Suppressor macrophage treated with lipopolysaccharide for 4 hours (primary cell): Measurements from ENCODE around the gene VHLL.
"Not testable (repeated sequence)": the region's sequence is repeated elsewhere in the genome, so short reads cannot be mapped to it uniquely, and the experiment has no call there.

Experiments used
- DNase-seq: peaks from one replicate; pipeline ENCODE4 v3.0.0-alpha.2; 2020

The VHLL gene

GRCh38 chr1:156298852-156299357 lies at the start of gene VHLL:
TSS of gene VHLL (minus strand) at chr1:156299307. CDS start at chr1:156299189, 118 bp downstream.
- DNase-seq = no peak

- no peak for DNase-seq
These were observed 48.2 kb upstream of the VHLL start for GRCh38 chr1:156347331-156347730.

GRCh38 chr1:156346636-156347035 lies 47.5 kb upstream of the VHLL start:
- DNase-seq = no peak

- DNase-seq = not testable (repeated sequence)
These were observed 46.9 kb upstream of the VHLL start for GRCh38 chr1:156346035-156346434.

- no peak for DNase-seq
These were observed 45.3 kb upstream of the VHLL start for GRCh38 chr1:156344409-156344808.

GRCh38 chr1:156342166-156342955 lies 43.3 kb upstream of the VHLL start:
- DNase-seq = peak; percentile 55

GRCh38 chr1:156338180-156338976 lies 39.3 kb upstream of the VHLL start, which contains the start of the genes CCT3 and TSACC:
TSS of gene CCT3 (minus strand) at chr1:156338292. CDS start at chr1:156338184, 108 bp downstream.
TSS of gene TSACC (plus strand) at chr1:156338526. CDS start at chr1:156339758, 1,232 bp downstream.
- peak; percentile 100 for DNase-seq

GRCh38 chr1:156337888-156338179 lies 38.7 kb upstream of the VHLL start:
- DNase-seq = no peak

GRCh38 chr1:156337052-156337887 lies 38.2 kb upstream of the VHLL start:
- DNase-seq = no peak

- peak; percentile 6 for DNase-seq
These were observed 37.1 kb upstream of the VHLL start for GRCh38 chr1:156336242-156336641.

- not testable (repeated sequence) for DNase-seq
These were observed 24.1 kb upstream of the VHLL start for GRCh38 chr1:156323179-156323578.

GRCh38 chr1:156320560-156320959 lies 21.5 kb upstream of the VHLL start:
- DNase-seq = no peak

GRCh38 chr1:156319664-156320063 lies 20.6 kb upstream of the VHLL start:
- DNase-seq = peak; percentile 53

- DNase-seq = no peak
These were observed 17.8 kb upstream of the VHLL start for GRCh38 chr1:156316909-156317308.

- DNase-seq = peak; percentile 4
These were observed 11.9 kb upstream of the VHLL start for GRCh38 chr1:156310962-156311361.

GRCh38 chr1:156308078-156308477 lies 9.0 kb upstream of the VHLL start:
- DNase-seq = no peak

GRCh38 chr1:156305215-156305614 lies 6.1 kb upstream of the VHLL start:
- no peak for DNase-seq

GRCh38 chr1:156303241-156303640 lies 4.1 kb upstream of the VHLL start:
- DNase-seq = no peak

GRCh38 chr1:156295391-156295947 lies 3.6 kb downstream of the VHLL start, which contains the start of gene GLMP:
TSS of gene GLMP (minus strand) at chr1:156295679. CDS start at chr1:156295645, 34 bp downstream.
- DNase-seq = peak; percentile 66

GRCh38 chr1:156293895-156294294 lies 5.2 kb downstream of the VHLL start:
- DNase-seq = no peak

GRCh38 chr1:156293098-156293434 lies 6.0 kb downstream of the VHLL start:
- no peak for DNase-seq

GRCh38 chr1:156291226-156292061 lies 7.7 kb downstream of the VHLL start:
- DNase-seq = peak; percentile 81
